Body of pancreas (tissue), 4 donors: ENCODE data around the gene MUC6. TPM values are rescaled to one million over a fixed set of nuclear protein-coding genes. Genes with fewer than 3 reads are reported as not detected.

Experiments
- ATAC-seq: fragments of 150-250 bp; one replicate; pipeline ENCODE4 v1.9.1; 2016
- DNase-seq, 4 donors: peaks; one replicate each; pipeline ENCODE4 v3.0.0-alpha.2; 2019
- H3K27ac ChIP-seq, 4 donors: fragments of 200-600 bp; sonication (generic); 1 replicate in 3 of 4; 2 replicates in 1 of 4; pipeline versions ENCODE4 v1.5.1 to v1.6.1; 2016 to 2019; ENCODE audit warnings: mild to moderate bottlenecking in 1 of 4, mixed read lengths in 1 of 4, moderate library complexity in 1 of 4
- H3K27me3 ChIP-seq, 2 donors: fragments of 200-600 bp; sonication (generic); one replicate each; pipeline ENCODE4 v1.6.0; 2016; ENCODE audit warnings: mild to moderate bottlenecking in 1 of 2
- H3K36me3 ChIP-seq, 2 donors: fragments of 200-600 bp; sonication (generic); replicated peaks in 1 of 2; 2 replicates each; pipeline ENCODE4 v1.5.1; 2016; ENCODE audit warnings: low read depth in 2 of 2; ENCODE audit not compliant: insufficient read depth in 1 of 2
- H3K4me1 ChIP-seq: fragments of 200-600 bp; sonication (generic); one replicate; pipeline ENCODE4 v1.6.0; 2016
- H3K4me3 ChIP-seq, 2 donors: fragments of 200-600 bp; sonication (generic); 1 replicate in 1 of 2; 2 replicates in 1 of 2; pipeline ENCODE4 v1.5.1; 2016 to 2019
- H3K9me3 ChIP-seq, 3 donors: fragments of 200-600 bp; sonication (generic); 1 replicate in 2 of 3; 2 replicates in 1 of 3; pipeline ENCODE4 v1.5.1; 2016
- CTCF ChIP-seq, 7 experiments: fragments of 450-650 bp in 4 of 7; fragments of 200-600 bp in 3 of 7; sonication (generic) in 3 of 7; IDR thresholded peaks; one replicate each; pipeline ENCODE4 v1.5.1; 2016 to 2019; ENCODE audit warnings: antibody characterized with exemption in 7 of 7
- POLR2A ChIP-seq, 3 donors: fragments of 450-650 bp; IDR thresholded peaks; one replicate each; pipeline ENCODE4 v1.6.1; 2016; ENCODE audit warnings: antibody characterized with exemption in 3 of 3, mild to moderate bottlenecking in 2 of 3
- WGBS, 2 donors: methylation state at CpG; one replicate each; pipeline ENCODE4 v1.1.5; 2017; 5-methylcytosine and 5-hydroxymethylcytosine counted together
- intact Hi-C: fragments of 100-400 bp; cut with DNase I; formaldehyde crosslinking; loops from one replicate; pipeline ENCODE4 v1.15.1; 2023
- total RNA-seq, 2 donors: library from RNA; depleted of rRNA; stranded (reverse); fragments of >200 nt; gene quantifications; one replicate each; pipeline ENCODE4 v1.1.0, GENCODE V29; 2016

MUC6 gene
- total RNA-seq, 2 donors from 2014 or later = 101 to 194 TPM

DNA sequence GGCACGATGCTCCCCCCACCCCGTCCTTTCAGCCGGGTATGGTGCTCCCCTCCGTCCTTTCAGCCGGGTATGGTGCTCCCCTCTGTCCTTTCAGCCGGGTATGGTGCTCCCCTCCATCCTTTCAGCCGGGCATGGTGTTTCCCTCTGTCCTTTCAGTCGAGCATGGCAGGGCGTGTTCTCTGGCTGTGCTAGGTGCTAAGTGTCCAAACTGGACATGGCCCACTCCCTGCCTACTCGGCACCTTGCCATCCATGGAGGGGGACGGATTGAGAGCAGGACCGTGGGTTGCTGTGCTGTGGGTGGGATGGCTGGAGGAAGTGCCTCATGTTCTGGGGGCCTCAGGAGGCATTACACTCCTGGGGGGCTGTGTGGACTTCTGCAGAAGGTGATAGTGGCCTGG lies 45.5 kb downstream of the MUC6 start:
- no peaks in the 10 kb centered on the region for H3K4me1 ChIP-seq
- H3K4me3 ChIP-seq = no peak overlapping the region
- H3K27ac ChIP-seq = no peak overlapping the region
- 83 to 87% methylated on average over 11 to 12 of the region's 12 CpGs for WGBS, 2 donors
- H3K27me3 ChIP-seq = no peaks in the 10 kb centered on the region
- ATAC-seq = no peak
- intact Hi-C loops = no loop called here
- peaks cover 13 to 38% of the 10 kb centered on the region in 2 donors for H3K36me3 ChIP-seq
- TF ChIP-seq POLR2A (IDR thresholded peaks at IDR 0.05) = no peak
- TF ChIP-seq CTCF (IDR thresholded peaks at IDR 0.05) = no peak
- no peak for DNase-seq
- H3K9me3 ChIP-seq = no peaks in the 10 kb centered on the region

DNA sequence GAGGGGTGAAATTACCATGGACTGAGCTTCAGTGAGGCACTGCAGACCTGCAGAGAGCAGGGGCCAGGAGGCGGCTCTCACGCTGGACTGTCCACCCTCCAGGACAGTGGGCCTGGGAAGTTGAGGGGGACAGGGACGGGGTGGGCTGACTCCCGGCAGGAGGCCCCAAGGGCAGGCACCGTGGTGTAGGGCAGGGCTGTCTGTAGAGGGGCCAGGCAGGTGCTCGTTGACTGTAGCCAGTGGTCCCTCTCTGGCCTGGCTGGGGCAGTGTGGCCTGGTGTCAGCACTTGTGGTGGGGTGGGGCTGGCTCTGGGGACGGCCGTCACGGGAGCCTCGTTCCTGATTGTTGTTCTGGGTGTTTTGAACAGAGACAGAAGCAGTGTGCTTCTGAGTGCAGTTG lies 46.4 kb downstream of the MUC6 start:
- no peak for DNase-seq
- TF ChIP-seq CTCF (IDR thresholded peaks at IDR 0.05) (no peak), POLR2A (IDR thresholded peaks at IDR 0.05) (no peak)

GRCh38 chr11:987671-988070 lies 48.8 kb downstream of the MUC6 start:
- Histone ChIP-seq H3K4me1 (no peaks in the 10 kb centered on the region), H3K27ac (no peak overlapping the region), H3K9me3 (no peaks in the 10 kb centered on the region), H3K27me3 (no peaks in the 10 kb centered on the region), H3K4me3 (no peak overlapping the region), H3K36me3 (peaks cover 5 to 41% of the 10 kb centered on the region in 2 donors)
- intact Hi-C loops = no loop called here
- no peak for ATAC-seq
- WGBS, 2 donors = 92 to 97% methylated on average over 14 to 15 of the region's 15 CpGs
- DNase-seq = no peak
- no peak for TF ChIP-seq CTCF (IDR thresholded peaks at IDR 0.05)
- no peak for TF ChIP-seq POLR2A (IDR thresholded peaks at IDR 0.05)

More for the DNA sequence above, 46.4 kb downstream of the MUC6 start:
- peaks cover 13 to 47% of the 10 kb centered on the region in 2 donors for H3K36me3 ChIP-seq
- intact Hi-C loops = no loop called here
- WGBS, 2 donors = 90 to 100% methylated on average over 2 to 3 of the region's 10 CpGs
- no peaks in the 10 kb centered on the region for H3K27me3 ChIP-seq
- no peak overlapping the region for H3K4me3 ChIP-seq
- H3K9me3 ChIP-seq = no peaks in the 10 kb centered on the region
- no peak overlapping the region for H3K27ac ChIP-seq
- H3K4me1 ChIP-seq = no peaks in the 10 kb centered on the region
- ATAC-seq = no peak

GRCh38 chr11:986952-987305 lies 49.6 kb downstream of the MUC6 start:
- H3K27ac ChIP-seq = no peak overlapping the region
- peaks cover 5 to 38% of the 10 kb centered on the region in 2 donors for H3K36me3 ChIP-seq
- no peaks in the 10 kb centered on the region for H3K27me3 ChIP-seq
- intact Hi-C loops = no loop called here
- no peak for ATAC-seq
- no peaks in the 10 kb centered on the region for H3K9me3 ChIP-seq
- TF ChIP-seq POLR2A (IDR thresholded peaks at IDR 0.05) (no peak), CTCF (IDR thresholded peaks at IDR 0.05) (no peak)
- no peaks in the 10 kb centered on the region for H3K4me1 ChIP-seq
- no peak for DNase-seq
- no peak overlapping the region for H3K4me3 ChIP-seq
- 95% methylated on average over 6 to 9 of the region's 9 CpGs for WGBS, 2 donors

- H3K36me3 ChIP-seq = peaks cover 7 to 38% of the 10 kb centered on the region in 2 donors
- H3K4me3 ChIP-seq = no peak overlapping the region
- DNase-seq = peak in 1 of 4 donors; percentile 38
- WGBS, 2 donors = 81 to 86% methylated on average over 9 to 27 of the region's 28 CpGs
- intact Hi-C loops = no loop called here
- TF ChIP-seq POLR2A (IDR thresholded peaks at IDR 0.05) = no peak
- no peak for TF ChIP-seq CTCF (IDR thresholded peaks at IDR 0.05)
- no peaks in the 10 kb centered on the region for H3K27me3 ChIP-seq
- ATAC-seq = no peak
- no peaks in the 10 kb centered on the region for H3K4me1 ChIP-seq
- no peaks in the 10 kb centered on the region for H3K9me3 ChIP-seq
- H3K27ac ChIP-seq = no peak overlapping the region
Observed at GRCh38 chr11:986270-986951, 50.1 kb downstream of the MUC6 start.
